Natural killer cell (primary cell): ENCODE results near the gene THSD7B. TPM values are rescaled to one million over a fixed set of nuclear protein-coding genes. Genes with fewer than 3 reads are reported as not detected.

ENCODE experiments used
- ATAC-seq, 3 donors: fragments of 150-1000 bp in 2 of 3; fragments of 200-7000 bp in 1 of 3; cut with Tn5 transposase; 1 replicate in 1 of 3; 2 replicates in 2 of 3; pipeline ENCODE4 v1.10.0; 2021; ENCODE audit warnings: mild to moderate bottlenecking in 2 of 3, moderate library complexity in 2 of 3
- DNase-seq, 2 donors: peaks; one replicate each; pipeline versions ENCODE4 v3.0.0 to v3.0.0-alpha.2; 2013 to 2021; ENCODE audit warnings: mixed read lengths in 1 of 2
- H3K27ac ChIP-seq: one replicate; pipeline ENCODE4 v1.5.1; 2013; ENCODE audit warnings: mild to moderate bottlenecking, low read length
- H3K27me3 ChIP-seq: one replicate; pipeline ENCODE4 v1.6.1; 2013; ENCODE audit warnings: low read length; ENCODE audit not compliant: control insufficient read depth, insufficient read depth
- H3K36me3 ChIP-seq: one replicate; pipeline ENCODE4 v1.6.1; 2013; ENCODE audit warnings: low read length; ENCODE audit not compliant: control insufficient read depth, insufficient read depth
- H3K4me1 ChIP-seq: one replicate; pipeline ENCODE4 v1.6.1; 2013; ENCODE audit warnings: low read length; ENCODE audit not compliant: control insufficient read depth, insufficient read depth
- H3K4me3 ChIP-seq: one replicate; pipeline ENCODE4 v1.5.1; 2013; ENCODE audit warnings: low read length
- H3K9me3 ChIP-seq: one replicate; pipeline ENCODE4 v1.6.1; 2013; ENCODE audit warnings: low read length; ENCODE audit not compliant: control insufficient read depth, insufficient read depth
- H3K27ac Mint-ChIP-seq, 2 donors: one replicate each; pipeline ENCODE4 v1.8.0; 2022; ENCODE audit warnings: mild to moderate bottlenecking in 2 of 2, mixed read lengths in 2 of 2, moderate library complexity in 1 of 2
- H3K27me3 Mint-ChIP-seq, 2 donors: one replicate each; pipeline ENCODE4 v1.8.0; 2022; ENCODE audit warnings: low read depth in 2 of 2, mixed read lengths in 2 of 2
- H3K36me3 Mint-ChIP-seq: one replicate; pipeline ENCODE4 v1.8.0; 2022; ENCODE audit warnings: mixed read lengths
- H3K4me1 Mint-ChIP-seq, 2 donors: one replicate each; pipeline ENCODE4 v1.8.0; 2022; ENCODE audit warnings: mixed read lengths in 2 of 2
- H3K4me3 Mint-ChIP-seq: one replicate; pipeline ENCODE4 v1.8.0; 2022; ENCODE audit warnings: mild to moderate bottlenecking, moderate library complexity, mixed read lengths
- H3K9me3 Mint-ChIP-seq, 2 donors: one replicate each; pipeline ENCODE4 v1.8.0; 2022; ENCODE audit warnings: mixed read lengths in 2 of 2
- CTCF ChIP-seq: fragments of 200-600 bp; IDR thresholded peaks from one replicate; pipeline ENCODE4 v1.8.0; 2022; ENCODE audit warnings: antibody characterized with exemption
- WGBS: methylation state at CpG from one replicate; pipeline ENCODE4 v1.1.7; 2013; ENCODE audit warnings: missing lambda C conversion rate; ENCODE audit not compliant: insufficient coverage; 5-methylcytosine and 5-hydroxymethylcytosine counted together
- intact Hi-C: fragments of 100-400 bp; cut with micrococcal nuclease; formaldehyde crosslinking; loops from one replicate; pipeline ENCODE4 v1.14.2; 2022
- total RNA-seq, 4 donors: library from RNA; stranded (reverse); fragments of 120-200 nt in 1 of 4; gene quantifications; one replicate each; pipeline versions ENCODE4 v1.2.3 to v1.2.4, GENCODE V29; 2013 to 2022

THSD7B gene
- total RNA-seq, 3 donors from 2014 or later (not counting 1 experiment from before 2014, with no cell fraction given): not detected

DNA sequence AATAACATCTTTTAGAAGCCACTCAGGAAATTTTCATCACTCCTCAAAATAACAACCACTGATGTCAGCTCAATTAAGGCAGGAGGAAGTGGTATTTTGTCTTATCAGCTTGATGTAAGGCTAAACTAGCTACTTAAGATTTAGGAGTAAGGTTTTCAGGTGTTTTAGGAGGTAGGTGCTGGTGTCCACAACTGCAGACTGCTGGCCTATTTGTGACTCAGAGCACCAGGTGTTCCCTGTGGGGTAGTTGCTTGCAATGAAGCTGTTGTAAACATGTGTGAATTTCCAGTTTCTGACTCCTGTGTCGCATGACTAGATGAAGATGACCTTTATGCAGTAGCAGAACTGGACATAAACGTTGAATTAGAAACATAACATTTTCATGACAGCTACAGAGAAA, 164.2 kb downstream of the THSD7B start:
- Histone ChIP-seq H3K4me3 (no peak overlapping the region), H3K4me1 (no peaks in the 10 kb centered on the region), H3K36me3 (no peaks in the 10 kb centered on the region), H3K27me3 (no peaks in the 10 kb centered on the region), H3K27ac (no peak overlapping the region), H3K9me3 (no peaks in the 10 kb centered on the region)
- WGBS: 75% methylated on average over 2 of the region's 2 CpGs
- Mint-ChIP-seq H3K4me3 (no peak overlapping the region), H3K9me3 (peaks cover 7 to 8% of the 10 kb centered on the region in 2 donors), H3K27ac (no peak overlapping the region), H3K27me3 (no peaks in the 10 kb centered on the region), H3K4me1 (no peaks in the 10 kb centered on the region), H3K36me3 (no peaks in the 10 kb centered on the region)
- TF ChIP-seq CTCF: no peak
- DNase-seq (no peak), ATAC-seq (no peak)
- intact Hi-C loops: no loop called here

DNA sequence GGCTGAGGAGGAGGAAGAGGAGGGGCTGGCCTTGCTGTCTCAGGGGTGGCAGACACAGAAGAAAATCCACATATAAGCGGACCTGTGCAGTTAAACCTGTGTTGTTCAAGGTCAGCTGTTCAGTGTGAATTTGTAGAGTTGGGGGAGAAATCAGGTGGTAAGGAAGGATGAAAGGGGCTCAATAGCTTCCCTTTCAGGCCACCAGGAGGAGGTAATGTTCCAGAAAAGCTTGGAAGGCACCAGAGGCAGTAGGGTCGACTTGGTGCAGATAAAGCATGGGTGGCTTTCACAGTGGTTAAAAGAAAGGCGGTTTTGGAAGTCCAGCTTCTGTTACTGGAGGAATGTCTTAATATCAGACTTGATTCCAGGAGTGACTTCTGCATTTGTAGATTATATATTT, 167.4 kb downstream of the THSD7B start:
- no peaks in the 10 kb centered on the region for H3K9me3 ChIP-seq
- no peaks in the 10 kb centered on the region for H3K27me3 Mint-ChIP-seq
- H3K27ac ChIP-seq: no peak overlapping the region
- intact Hi-C loops: no loop called here
- no peak overlapping the region for H3K4me3 Mint-ChIP-seq
- TF ChIP-seq CTCF: no peak
- H3K27ac Mint-ChIP-seq: no peak overlapping the region
- H3K4me1 ChIP-seq: no peaks in the 10 kb centered on the region
- DNase-seq (no peak), ATAC-seq (no peak)
- no peaks in the 10 kb centered on the region for H3K4me1 Mint-ChIP-seq
- H3K4me3 ChIP-seq: no peak overlapping the region
- no peaks in the 10 kb centered on the region for H3K36me3 Mint-ChIP-seq
- no peaks in the 10 kb centered on the region for H3K36me3 ChIP-seq
- H3K27me3 ChIP-seq: no peaks in the 10 kb centered on the region
- WGBS: 35% methylated on average over 3 of the region's 3 CpGs
- H3K9me3 Mint-ChIP-seq: peaks cover 0 to 6% of the 10 kb centered on the region in 2 donors

- Histone ChIP-seq H3K27me3 (no peaks in the 10 kb centered on the region), H3K27ac (no peak overlapping the region), H3K4me1 (no peaks in the 10 kb centered on the region), H3K4me3 (no peak overlapping the region), H3K9me3 (no peaks in the 10 kb centered on the region), H3K36me3 (no peaks in the 10 kb centered on the region)
- intact Hi-C loops: no loop called here
- 83% methylated on average over 1 of the region's 1 CpG for WGBS
- no peaks in the 10 kb centered on the region for H3K36me3 Mint-ChIP-seq
- H3K4me1 Mint-ChIP-seq: no peaks in the 10 kb centered on the region
- TF ChIP-seq CTCF: no peak
- DNase-seq (no peak), ATAC-seq (no peak)
- H3K27ac Mint-ChIP-seq: no peak overlapping the region
- H3K27me3 Mint-ChIP-seq: no peaks in the 10 kb centered on the region
- no peak overlapping the region for H3K4me3 Mint-ChIP-seq
- peaks cover 7 to 8% of the 10 kb centered on the region in 2 donors for H3K9me3 Mint-ChIP-seq
These were observed 169.8 kb downstream of the THSD7B start for GRCh38 chr2:136935119-136935518.

DNA sequence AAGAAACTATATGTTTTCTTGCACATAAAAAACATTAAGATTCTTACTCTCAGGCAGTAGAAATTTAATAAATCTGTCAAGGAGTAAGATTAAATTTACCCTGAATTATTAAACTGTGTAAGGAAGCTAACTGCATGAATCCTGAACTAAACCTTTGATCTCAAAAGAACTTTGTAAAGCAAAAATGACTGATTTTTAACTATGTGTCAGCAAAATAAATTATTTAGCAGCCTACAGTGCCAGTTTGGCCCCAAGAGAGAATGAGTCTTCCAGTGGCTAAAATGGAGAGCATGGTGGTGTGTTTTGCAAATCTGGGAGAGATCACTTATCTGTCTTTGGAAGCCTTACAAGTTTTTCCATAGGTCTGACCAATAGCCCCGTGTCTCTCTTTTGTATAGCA, 190.7 kb downstream of the THSD7B start:
- no peaks in the 10 kb centered on the region for H3K27me3 Mint-ChIP-seq
- no peak overlapping the region for H3K27ac Mint-ChIP-seq
- intact Hi-C loops: no loop called here
- Histone ChIP-seq H3K4me3 (no peak overlapping the region), H3K4me1 (no peaks in the 10 kb centered on the region), H3K9me3 (no peaks in the 10 kb centered on the region), H3K27me3 (no peaks in the 10 kb centered on the region), H3K27ac (no peak overlapping the region), H3K36me3 (no peaks in the 10 kb centered on the region)
- H3K4me1 Mint-ChIP-seq: no peaks in the 10 kb centered on the region
- no peaks in the 10 kb centered on the region for H3K36me3 Mint-ChIP-seq
- H3K4me3 Mint-ChIP-seq: no peak overlapping the region
- no CpG with 5 or more reads among the region's 1 CpG for WGBS
- DNase-seq (no peak), ATAC-seq (no peak)
- TF ChIP-seq CTCF: no peak
- H3K9me3 Mint-ChIP-seq: peaks cover 0 to 3% of the 10 kb centered on the region in 2 donors
